HG03025 (cell line): ENCODE results near the gene GALNT11.

ENCODE experiments used
- ATAC-seq: cut with Tn5 transposase; IDR thresholded peaks from one replicate; pipeline ENCODE4 v1.9.1; 2021; ENCODE audit warnings: mild to moderate bottlenecking, moderate library complexity; ENCODE audit not compliant: unreplicated experiment, low FRiP score

GALNT11 gene

GRCh38 chr7:152140067-152140466 lies 114.6 kb downstream of the GALNT11 start:
- ATAC-seq, result no peak

DNA sequence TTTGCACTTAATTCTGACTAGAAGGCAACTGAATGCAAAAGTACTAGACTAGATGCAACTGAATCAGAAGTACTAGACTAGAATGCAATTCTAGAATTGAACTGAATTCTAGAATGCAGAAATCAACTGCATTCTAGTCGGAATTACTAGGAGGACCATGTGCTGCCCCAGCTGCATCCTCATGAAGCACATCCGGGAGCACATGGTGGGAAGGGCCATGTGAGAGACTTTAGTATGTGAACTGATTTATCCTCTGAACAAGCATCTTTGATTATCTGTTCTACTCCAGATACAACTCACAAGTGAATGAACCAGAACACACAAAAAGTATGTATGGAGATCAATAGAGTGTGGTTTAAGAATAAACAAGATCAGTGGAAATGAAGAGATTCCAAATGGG lies 115.1 kb downstream of the GALNT11 start:
- no peak for ATAC-seq

- ATAC-seq, result no peak
Measured at GRCh38 chr7:152142976-152143595, 117.6 kb downstream of the GALNT11 start.

DNA sequence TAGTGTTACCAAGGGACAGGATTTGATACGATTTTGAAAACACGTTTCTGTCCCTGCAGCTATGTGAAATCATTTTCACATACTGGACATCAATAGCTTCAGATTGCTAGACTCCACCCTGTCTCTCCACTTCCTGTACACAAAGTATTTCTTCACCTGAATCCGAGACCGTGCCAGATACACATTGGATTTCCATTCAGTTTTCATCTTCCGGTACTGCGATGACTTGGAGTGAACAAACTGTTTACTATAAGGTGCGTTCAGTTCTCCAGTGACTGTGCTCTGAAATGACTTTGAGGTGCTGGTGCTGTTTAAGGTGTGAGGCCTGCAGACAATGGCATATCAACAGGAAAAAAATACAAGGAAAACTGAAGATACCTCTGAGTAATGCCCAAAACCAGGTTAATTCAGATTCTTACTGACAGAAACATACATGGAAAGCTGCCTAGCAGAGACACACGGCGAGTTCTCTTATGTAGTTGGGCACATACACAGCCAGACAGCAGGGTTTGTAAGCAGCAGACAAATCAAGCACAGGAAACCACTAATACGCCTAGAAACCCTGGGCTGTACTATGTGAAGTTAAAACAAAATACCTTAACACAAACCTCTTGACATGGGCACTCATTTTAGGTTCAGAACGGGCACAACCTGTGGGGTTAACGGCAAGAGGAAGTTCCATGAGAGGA lies 119.2 kb downstream of the GALNT11 start:
- ATAC-seq, result no peak

DNA sequence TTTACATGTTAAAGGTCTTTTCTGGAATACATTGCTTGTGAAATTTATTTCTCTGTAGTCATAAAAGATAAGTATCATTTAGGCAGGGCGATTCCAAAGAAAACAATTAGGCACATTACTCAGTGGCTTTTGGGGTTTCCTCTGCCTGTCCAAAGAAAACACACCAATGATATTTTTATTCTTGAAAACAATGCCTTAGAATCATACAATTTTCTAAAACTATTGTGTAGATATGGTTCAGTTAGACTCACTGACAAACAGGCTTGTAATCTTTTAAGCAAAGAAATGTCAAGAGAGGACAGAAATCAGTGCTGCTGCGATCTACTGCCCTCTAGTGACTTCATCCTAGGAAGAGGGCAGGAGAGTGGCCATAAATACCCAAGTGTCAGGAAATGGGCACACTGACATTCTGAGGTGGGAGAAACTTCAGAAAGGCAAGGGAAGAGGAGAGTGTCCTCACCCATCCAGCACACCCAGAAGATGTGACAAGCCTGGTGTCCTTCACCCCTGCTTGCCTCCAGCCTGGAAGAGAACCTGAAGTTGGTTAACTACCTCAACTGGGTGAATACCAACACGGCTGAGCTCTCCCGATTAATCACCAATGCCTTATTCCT lies 120.5 kb downstream of the GALNT11 start:
- ATAC-seq, result no peak

- ATAC-seq, result no peak
Measured at GRCh38 chr7:152148706-152149105, 123.2 kb downstream of the GALNT11 start.

DNA sequence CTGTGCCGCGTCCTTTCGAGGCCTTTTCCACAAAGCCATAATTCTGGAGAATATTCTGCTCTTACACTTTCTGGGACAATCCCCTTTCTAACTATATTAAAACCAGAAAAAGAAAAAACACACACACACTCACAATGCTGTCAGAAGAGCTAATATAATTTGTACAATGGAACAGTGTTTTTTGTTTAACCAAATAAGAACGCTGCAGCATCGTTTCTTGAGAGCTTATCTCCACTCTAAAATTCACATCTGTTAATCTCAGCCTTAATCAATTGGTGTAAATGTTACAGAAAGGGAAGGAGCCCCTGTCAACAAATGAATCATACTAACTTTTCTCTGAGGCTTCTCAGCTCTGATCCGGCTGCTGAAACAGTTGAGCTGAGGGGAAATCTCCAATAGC lies 123.9 kb downstream of the GALNT11 start:
- no peak for ATAC-seq

DNA sequence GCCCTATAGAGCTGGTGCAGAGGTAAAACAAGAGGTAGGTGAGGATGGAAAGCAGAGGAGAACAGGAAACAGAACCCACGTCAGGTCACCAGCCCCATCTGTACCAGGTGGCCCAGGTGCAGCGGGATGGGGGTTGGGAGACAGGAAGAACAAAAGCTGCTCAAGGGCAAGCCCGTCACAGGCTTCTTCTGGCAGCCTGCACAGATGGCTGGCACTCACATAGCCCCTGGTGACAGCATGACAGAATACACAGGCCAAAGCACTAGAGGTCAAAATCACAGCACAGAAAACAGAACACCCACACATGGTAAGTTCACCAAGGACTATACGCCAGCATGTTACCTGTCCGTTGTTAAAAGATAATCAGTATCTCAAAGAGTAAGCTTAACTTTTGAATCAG lies 126.8 kb downstream of the GALNT11 start:
- no peak for ATAC-seq

GRCh38 chr7:152158801-152159587 lies 133.5 kb downstream of the GALNT11 start:
- ATAC-seq, result peak; percentile 88

DNA sequence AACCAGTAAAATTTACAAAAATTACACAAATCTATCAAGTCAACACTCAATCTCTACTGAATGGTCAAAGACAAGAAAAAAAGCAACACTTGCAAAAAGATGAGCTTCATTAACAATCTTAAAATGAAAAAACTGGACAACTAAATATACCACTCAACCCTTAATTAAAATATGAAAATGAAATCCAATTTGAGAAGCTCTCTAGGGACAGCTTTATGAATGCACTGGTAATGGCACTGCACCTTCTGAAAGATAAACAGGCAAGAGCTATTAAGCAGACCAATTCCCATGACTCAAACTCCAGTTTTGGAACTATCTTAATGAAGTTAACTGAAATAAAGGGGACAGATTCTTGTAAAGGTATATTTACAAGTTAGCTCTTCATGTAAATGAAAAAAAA lies 135.7 kb downstream of the GALNT11 start:
- ATAC-seq, result no peak

GRCh38 chr7:152162287-152162686 lies 136.8 kb downstream of the GALNT11 start:
- ATAC-seq, result no peak
